Gastrocnemius medialis (tissue), 4 donors: Measurements from ENCODE around the gene RASSF4. TPM values are rescaled to one million over a fixed set of nuclear protein-coding genes. Genes with fewer than 3 reads are reported as not detected.
A peak's percentile ranks its signal among the peaks of the same experiment; 100 is the strongest.

ENCODE experiments used
- ATAC-seq, 2 donors: fragments of 150-250 bp; one replicate each; pipeline ENCODE4 v1.9.1; 2016
- DNase-seq, 2 donors: peaks; one replicate each; pipeline ENCODE4 v3.0.0-alpha.2; 2019
- H3K27ac ChIP-seq, 4 donors: fragments of 200-600 bp; sonication (generic); 1 replicate in 1 of 4; 2 replicates in 3 of 4; pipeline ENCODE4 v1.5.1; 2016 to 2018; ENCODE audit warnings: mild to moderate bottlenecking in 2 of 4, moderate library complexity in 1 of 4
- H3K27me3 ChIP-seq, 3 donors: fragments of 200-600 bp; sonication (generic) in 2 of 3; 1 replicate in 1 of 3; 2 replicates in 2 of 3; pipeline versions ENCODE4 v1.5.1 to v1.6.0; 2016 to 2019; ENCODE audit warnings: mild to moderate bottlenecking in 1 of 3, moderate library complexity in 1 of 3
- H3K36me3 ChIP-seq, 2 donors: fragments of 200-600 bp; sonication (generic) in 1 of 2; one replicate each; pipeline ENCODE4 v1.5.1; 2017 to 2018
- H3K4me1 ChIP-seq, 2 donors: fragments of 200-600 bp; sonication (generic) in 1 of 2; one replicate each; pipeline ENCODE4 v1.5.1; 2016 to 2017; ENCODE audit warnings: mild to moderate bottlenecking in 2 of 2
- H3K4me3 ChIP-seq, 4 donors: fragments of 200-600 bp; sonication (generic) in 3 of 4; 1 replicate in 1 of 4; 2 replicates in 3 of 4; pipeline ENCODE4 v1.5.1; 2016 to 2019; ENCODE audit warnings: mild to moderate bottlenecking in 2 of 4
- H3K9me3 ChIP-seq, 3 donors: fragments of 200-600 bp; sonication (generic) in 2 of 3; 1 replicate in 1 of 3; 2 replicates in 2 of 3; pipeline ENCODE4 v1.5.1; 2016 to 2019
- CTCF ChIP-seq, 5 experiments: fragments of 450-650 bp in 3 of 5; fragments of 200-600 bp in 2 of 5; sonication (generic) in 2 of 5; IDR thresholded peaks in 4 of 5; conservative IDR thresholded peaks in 1 of 5; 1 replicate in 4 of 5; 2 replicates in 1 of 5; pipeline ENCODE4 v1.5.1; 2016 to 2019; ENCODE audit warnings: antibody characterized with exemption in 5 of 5, mild to moderate bottlenecking in 3 of 5, moderate library complexity in 3 of 5
- POLR2A ChIP-seq, 2 donors: fragments of 450-650 bp; IDR thresholded peaks; one replicate each; pipeline ENCODE4 v1.6.1; 2017; ENCODE audit warnings: antibody characterized with exemption in 2 of 2, mild to moderate bottlenecking in 2 of 2, moderate library complexity in 2 of 2
- in situ Hi-C, 4 donors: fragments of 200-750 bp; cut with MboI; loops; one replicate each; pipeline versions ENCODE4 v1.15.0 to v1.8.0; 2017; ENCODE audit warnings: low sequenced_read_pairs in 4 of 4
- intact Hi-C: fragments of 100-400 bp; cut with DNase I; formaldehyde crosslinking; loops from one replicate; pipeline ENCODE4 v1.15.1; 2023; ENCODE audit warnings: low total_unique reads
- total RNA-seq, 4 donors: library from RNA; depleted of rRNA; stranded (reverse); fragments of >200 nt; gene quantifications; one replicate each; pipeline versions ENCODE4 v1.1.0 to v1.2.3, GENCODE V29; 2016

Gene RASSF4
- total RNA-seq, 4 donors from 2014 or later = 9.4 to 39.7 (median 24.0) TPM

- H3K9me3 ChIP-seq = no peaks in the 10 kb centered on the region
- peaks cover 67 to 73% of the 10 kb centered on the region in 2 donors for H3K4me1 ChIP-seq
Observed at GRCh38 chr10:44960482-44961229, 1.1 kb downstream of the RASSF4 start.

GRCh38 chr10:44961230-44961571, 1.6 kb downstream of the RASSF4 start:
- in situ Hi-C loops = no loop called here
- H3K4me1 ChIP-seq = peaks cover 72 to 79% of the 10 kb centered on the region in 2 donors
- intact Hi-C loops = no loop called here
- TF ChIP-seq CTCF (IDR thresholded peaks at IDR 0.05 in 4 of 5, conservative IDR thresholded peaks at IDR 0.05 in 1 of 5) (no peak), POLR2A (IDR thresholded peaks at IDR 0.05) (no peak)
- H3K9me3 ChIP-seq = no peaks in the 10 kb centered on the region
- peak overlapping the region; percentile 39 to 97 (median 95) for H3K27ac ChIP-seq
- peaks cover 0 to 5% of the 10 kb centered on the region in 2 donors for H3K36me3 ChIP-seq
- H3K27me3 ChIP-seq = no peaks in the 10 kb centered on the region
- ATAC-seq = no peak
- peak overlapping the region; percentile 72 to 89 (median 86) for H3K4me3 ChIP-seq
- no peak for DNase-seq

More at GRCh38 chr10:44960482-44961229, 1.1 kb downstream of the RASSF4 start:
- no peak for ATAC-seq
- in situ Hi-C loops (no loop called here), intact Hi-C loops (no loop called here)
- no peaks in the 10 kb centered on the region for H3K27me3 ChIP-seq
- TF ChIP-seq POLR2A (IDR thresholded peaks at IDR 0.05) (no peak), CTCF (IDR thresholded peaks at IDR 0.05 in 4 of 5, conservative IDR thresholded peaks at IDR 0.05 in 1 of 5) (no peak)
- peak overlapping the region; percentile 92 to 97 (median 95) for H3K27ac ChIP-seq
- DNase-seq = no peak
- H3K4me3 ChIP-seq = peak overlapping the region; percentile 72 to 89 (median 86)
- H3K36me3 ChIP-seq = peaks cover 0 to 5% of the 10 kb centered on the region in 2 donors

GRCh38 chr10:44961931-44962750, 2.5 kb downstream of the RASSF4 start:
- intact Hi-C loops = no loop called here

More at GRCh38 chr10:44961931-44962750, 2.5 kb downstream of the RASSF4 start:
- Histone ChIP-seq H3K4me1 (peaks cover 81 to 87% of the 10 kb centered on the region in 2 donors), H3K27me3 (no peaks in the 10 kb centered on the region), H3K4me3 (peak overlapping the region in 3 of 4 donors; percentile 72 to 89 (median 89)), H3K27ac (peak overlapping the region; percentile 89 to 97 (median 95)), H3K36me3 (no peaks in the 10 kb centered on the region), H3K9me3 (no peaks in the 10 kb centered on the region)
- DNase-seq (no peak), ATAC-seq (no peak)
- no peak for TF ChIP-seq CTCF (IDR thresholded peaks at IDR 0.05 in 4 of 5, conservative IDR thresholded peaks at IDR 0.05 in 1 of 5)
- no peak for TF ChIP-seq POLR2A (IDR thresholded peaks at IDR 0.05)
- in situ Hi-C loops = no loop called here
